Keratinocyte (primary cell): ENCODE results near the gene TARBP1. TPM values are rescaled to one million over a fixed set of nuclear protein-coding genes. Genes with fewer than 3 reads are reported as not detected.

ENCODE experiments used
- DNase-seq: peaks from one replicate; pipeline ENCODE4 v3.0.0-alpha.2; 2011; ENCODE audit warnings: low read depth, missing footprints, low spot score
- FAIRE-seq: peaks from 2 replicates; lab custom pipeline; 2011; peaks lifted over from hg19 to GRCh38; lab: Jason Lieb, UNC
- H2AFZ ChIP-seq: 2 replicates; pipeline ENCODE4 v1.6.0; 2012; ENCODE audit warnings: low read length, control low read depth, inconsistent platforms; ENCODE audit not compliant: control insufficient read depth
- H3K27ac ChIP-seq: 2 replicates; pipeline ENCODE4 v1.5.1; 2011; ENCODE audit warnings: low read length; ENCODE audit not compliant: control insufficient read depth, insufficient read depth
- H3K27me3 ChIP-seq: 3 replicates; pipeline ENCODE4 v1.6.0; 2011; ENCODE audit warnings: low read length; ENCODE audit not compliant: control insufficient read depth, insufficient read depth; ENCODE audit errors: extremely low read depth
- H3K36me3 ChIP-seq, 2 experiments: 2 replicates in 1 of 2; 3 replicates in 1 of 2; pipeline ENCODE4 v1.5.1; 2011; ENCODE audit warnings: low read length in 2 of 2, mild to moderate bottlenecking in 1 of 2; ENCODE audit not compliant: control insufficient read depth in 2 of 2, insufficient read depth in 2 of 2; ENCODE audit errors: extremely low read depth in 1 of 2
- H3K4me1 ChIP-seq: 3 replicates; pipeline ENCODE4 v1.5.1; 2011; ENCODE audit warnings: low read length; ENCODE audit not compliant: control insufficient read depth, insufficient read depth; ENCODE audit errors: extremely low read depth
- H3K4me2 ChIP-seq: 3 replicates; pipeline ENCODE4 v1.6.0; 2011; ENCODE audit warnings: low read depth, low read length; ENCODE audit not compliant: control insufficient read depth, insufficient read depth; ENCODE audit errors: extremely low read depth
- H3K4me3 ChIP-seq, 3 experiments: fragments of 200-600 bp in 1 of 3; sonication (generic) in 1 of 3; 2 replicates in 2 of 3; 3 replicates in 1 of 3; pipeline ENCODE4 v1.5.1; 2011 to 2016; ENCODE audit warnings: low read length in 3 of 3, mild to moderate bottlenecking in 3 of 3, control low read depth in 2 of 3, inconsistent platforms in 1 of 3, low read depth in 1 of 3, mixed read lengths in 1 of 3, mixed run types in 1 of 3, moderate library complexity in 1 of 3; ENCODE audit not compliant: control insufficient read depth in 2 of 3, insufficient read depth in 2 of 3; ENCODE audit errors: extremely low read depth in 1 of 3
- H3K79me2 ChIP-seq: 2 replicates; pipeline ENCODE4 v1.6.0; 2012; ENCODE audit warnings: low read length; ENCODE audit not compliant: control insufficient read depth, insufficient read depth
- H3K9ac ChIP-seq: 3 replicates; pipeline ENCODE4 v1.6.0; 2011; ENCODE audit warnings: low read length; ENCODE audit not compliant: control insufficient read depth, insufficient read depth; ENCODE audit errors: extremely low read depth
- H3K9me1 ChIP-seq: 3 replicates; pipeline ENCODE4 v1.6.0; 2011; ENCODE audit warnings: low read length; ENCODE audit not compliant: control insufficient read depth, insufficient read depth; ENCODE audit errors: extremely low read depth
- H3K9me3 ChIP-seq: 2 replicates; pipeline ENCODE4 v1.5.1; 2012; ENCODE audit warnings: low read depth, low read length; ENCODE audit not compliant: control insufficient read depth
- H4K20me1 ChIP-seq: 3 replicates; pipeline ENCODE4 v1.6.0; 2011; ENCODE audit warnings: low read length; ENCODE audit not compliant: control insufficient read depth, insufficient read depth; ENCODE audit errors: extremely low read depth
- EZH2 ChIP-seq: IDR thresholded peaks from one replicate; pipeline ENCODE4 v1.6.1; 2012; ENCODE audit warnings: inconsistent platforms, mild to moderate bottlenecking, low read length, moderate library complexity
- dilution Hi-C: fragments of 300-500 bp; cut with MboI; formaldehyde crosslinking; loops from one replicate; pipeline ENCODE4 v1.7.0; 2020; ENCODE audit warnings: low sequenced_read_pairs; ENCODE audit not compliant: extremely low pct_ligation_motif_present
- polyA plus RNA-seq, 5 experiments: library from polyadenylated mRNA; depleted of rRNA in 3 of 5; stranded (reverse) in 3 of 5; stranded (forward) in 1 of 5; unstranded in 1 of 5; fragments of >200 nt; gene quantifications; 1 replicate in 1 of 5; 2 replicates in 3 of 5; 3 replicates in 1 of 5; pipeline versions ENCODE4 v1.2.1 to v1.2.3, GENCODE V29; 2011 to 2012; ENCODE audit warnings: missing spikeins in 2 of 5, low read depth in 1 of 5, low replicate concordance in 1 of 5
- TF ChIP-seq, protein P1 (sequence below), 3 experiments: IDR thresholded peaks in 1 of 3; conservative IDR thresholded peaks in 1 of 3; optimal IDR thresholded peaks in 1 of 3; 2 replicates in 2 of 3; 3 replicates in 1 of 3; pipeline versions ENCODE3 to v1.5.1; 2011; ENCODE audit warnings: low read length in 3 of 3, mild to moderate bottlenecking in 3 of 3, moderate library complexity in 2 of 3, control low read depth in 1 of 3, inconsistent platforms in 1 of 3; ENCODE audit not compliant: insufficient read depth in 2 of 3; ENCODE audit errors: extremely low read depth in 1 of 3

Gene TARBP1
- polyA plus RNA-seq, 1 donor (not counting 4 experiments of a cell fraction or from before 2014, with no cell fraction given): 28.7 TPM

DNA sequence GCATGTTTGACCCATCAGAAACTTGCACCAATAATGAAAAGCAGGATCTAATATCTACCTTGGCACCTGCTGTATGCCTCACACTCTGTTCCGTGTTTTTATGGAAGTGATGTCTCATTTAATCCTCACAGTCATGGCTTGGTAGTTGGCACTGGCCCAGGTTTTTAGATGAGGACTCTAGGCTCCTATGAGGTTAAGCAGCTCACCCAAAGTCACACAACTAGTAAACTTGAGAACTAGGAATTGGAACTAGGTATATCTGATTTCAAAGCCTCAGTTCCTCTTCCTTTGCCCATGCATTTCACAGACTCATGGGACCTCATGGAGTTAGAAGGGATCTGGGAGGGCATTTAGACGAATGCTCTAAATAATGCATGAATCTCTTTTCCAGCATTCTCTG lies 21.3 kb upstream of the TARBP1 start:
- H2AFZ ChIP-seq: no peak overlapping the region
- dilution Hi-C loops: no loop called here

DNA sequence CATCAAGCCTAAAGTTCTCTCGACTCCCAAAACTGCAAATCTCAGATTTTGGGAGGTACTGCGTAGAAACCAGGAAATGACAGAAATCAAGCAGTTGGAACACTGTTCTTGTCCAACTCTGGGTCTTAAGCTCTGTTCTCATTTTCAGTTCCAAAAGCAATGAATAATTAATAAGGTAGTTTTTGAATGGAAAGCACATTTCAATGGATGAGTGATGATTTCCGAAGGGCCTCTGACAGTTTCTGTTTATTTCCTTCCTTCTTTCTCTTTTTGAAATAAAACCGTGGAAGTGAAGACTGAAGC lies 20.9 kb upstream of the TARBP1 start:
- Histone ChIP-seq H3K36me3 (no peaks in the 10 kb centered on the region), H4K20me1 (no peaks in the 10 kb centered on the region), H3K9me3 (no peaks in the 10 kb centered on the region), H3K79me2 (no peaks in the 10 kb centered on the region), H3K27ac (peak overlapping the region; percentile 82), H2AFZ (peak overlapping the region; percentile 48), H3K4me3 (peak overlapping the region in 2 of 3 experiments; percentile 18 to 26), H3K9ac (peak overlapping the region; percentile 68), H3K27me3 (no peaks in the 10 kb centered on the region), H3K9me1 (no peaks in the 10 kb centered on the region), H3K4me2 (peak overlapping the region; percentile 68), H3K4me1 (peaks cover 35% of the 10 kb centered on the region)
- no peak for FAIRE-seq
- dilution Hi-C loops: no loop called here
- no peak for TF ChIP-seq EZH2
- TF ChIP-seq, protein P1, sequence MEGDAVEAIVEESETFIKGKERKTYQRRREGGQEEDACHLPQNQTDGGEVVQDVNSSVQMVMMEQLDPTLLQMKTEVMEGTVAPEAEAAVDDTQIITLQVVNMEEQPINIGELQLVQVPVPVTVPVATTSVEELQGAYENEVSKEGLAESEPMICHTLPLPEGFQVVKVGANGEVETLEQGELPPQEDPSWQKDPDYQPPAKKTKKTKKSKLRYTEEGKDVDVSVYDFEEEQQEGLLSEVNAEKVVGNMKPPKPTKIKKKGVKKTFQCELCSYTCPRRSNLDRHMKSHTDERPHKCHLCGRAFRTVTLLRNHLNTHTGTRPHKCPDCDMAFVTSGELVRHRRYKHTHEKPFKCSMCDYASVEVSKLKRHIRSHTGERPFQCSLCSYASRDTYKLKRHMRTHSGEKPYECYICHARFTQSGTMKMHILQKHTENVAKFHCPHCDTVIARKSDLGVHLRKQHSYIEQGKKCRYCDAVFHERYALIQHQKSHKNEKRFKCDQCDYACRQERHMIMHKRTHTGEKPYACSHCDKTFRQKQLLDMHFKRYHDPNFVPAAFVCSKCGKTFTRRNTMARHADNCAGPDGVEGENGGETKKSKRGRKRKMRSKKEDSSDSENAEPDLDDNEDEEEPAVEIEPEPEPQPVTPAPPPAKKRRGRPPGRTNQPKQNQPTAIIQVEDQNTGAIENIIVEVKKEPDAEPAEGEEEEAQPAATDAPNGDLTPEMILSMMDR (optimal IDR thresholded peaks at IDR 0.05 in 1 of 3, IDR thresholded peaks at IDR 0.05 in 1 of 3, conservative IDR thresholded peaks at IDR 0.05 in 1 of 3; ENCODE audit: extremely low read depth in 1 of 3, insufficient read depth in 2 of 3, low read length in 3 of 3): no peak
- no peak for DNase-seq

More for the DNA sequence above, 21.3 kb upstream of the TARBP1 start:
- no peak for DNase-seq
- peak overlapping the region; percentile 82 for H3K27ac ChIP-seq
- H3K79me2 ChIP-seq: no peaks in the 10 kb centered on the region
- no peak overlapping the region for H3K9ac ChIP-seq
- H3K9me1 ChIP-seq: no peaks in the 10 kb centered on the region
- H4K20me1 ChIP-seq: no peaks in the 10 kb centered on the region
- no peaks in the 10 kb centered on the region for H3K36me3 ChIP-seq
- H3K4me2 ChIP-seq: peak overlapping the region; percentile 68
- TF ChIP-seq, protein P1 (optimal IDR thresholded peaks at IDR 0.05 in 1 of 3, IDR thresholded peaks at IDR 0.05 in 1 of 3, conservative IDR thresholded peaks at IDR 0.05 in 1 of 3; ENCODE audit: extremely low read depth in 1 of 3, insufficient read depth in 2 of 3, low read length in 3 of 3): no peak
- no peak for TF ChIP-seq EZH2
- peaks cover 35% of the 10 kb centered on the region for H3K4me1 ChIP-seq
- peak; percentile 20 for FAIRE-seq
- no peak overlapping the region for H3K4me3 ChIP-seq
- no peaks in the 10 kb centered on the region for H3K9me3 ChIP-seq
- H3K27me3 ChIP-seq: no peaks in the 10 kb centered on the region
